Right lobe of liver (tissue), 4 donors: ENCODE results near the gene NLRC5.

Source experiments
- POLR2A ChIP-seq: fragments of 450-650 bp; IDR thresholded peaks from one replicate; pipeline ENCODE4 v1.6.1; 2017; ENCODE audit warnings: antibody characterized with exemption, mild to moderate bottlenecking
- TF ChIP-seq, protein P1 (sequence below), 4 donors: fragments of 200-600 bp in 3 of 4; fragments of 450-650 bp in 1 of 4; IDR thresholded peaks; one replicate each; pipeline versions ENCODE4 v1.5.1 to v1.8.0; 2016 to 2022; ENCODE audit warnings: antibody characterized with exemption in 4 of 4, mild to moderate bottlenecking in 2 of 4
- donor health status: DM: no; HTN: no; CAD: no.
- donor health status: DM: no; HTN: no; CAD: no.
- donor health status: DM: no; HTN: yes; CAD: no.

DNA sequence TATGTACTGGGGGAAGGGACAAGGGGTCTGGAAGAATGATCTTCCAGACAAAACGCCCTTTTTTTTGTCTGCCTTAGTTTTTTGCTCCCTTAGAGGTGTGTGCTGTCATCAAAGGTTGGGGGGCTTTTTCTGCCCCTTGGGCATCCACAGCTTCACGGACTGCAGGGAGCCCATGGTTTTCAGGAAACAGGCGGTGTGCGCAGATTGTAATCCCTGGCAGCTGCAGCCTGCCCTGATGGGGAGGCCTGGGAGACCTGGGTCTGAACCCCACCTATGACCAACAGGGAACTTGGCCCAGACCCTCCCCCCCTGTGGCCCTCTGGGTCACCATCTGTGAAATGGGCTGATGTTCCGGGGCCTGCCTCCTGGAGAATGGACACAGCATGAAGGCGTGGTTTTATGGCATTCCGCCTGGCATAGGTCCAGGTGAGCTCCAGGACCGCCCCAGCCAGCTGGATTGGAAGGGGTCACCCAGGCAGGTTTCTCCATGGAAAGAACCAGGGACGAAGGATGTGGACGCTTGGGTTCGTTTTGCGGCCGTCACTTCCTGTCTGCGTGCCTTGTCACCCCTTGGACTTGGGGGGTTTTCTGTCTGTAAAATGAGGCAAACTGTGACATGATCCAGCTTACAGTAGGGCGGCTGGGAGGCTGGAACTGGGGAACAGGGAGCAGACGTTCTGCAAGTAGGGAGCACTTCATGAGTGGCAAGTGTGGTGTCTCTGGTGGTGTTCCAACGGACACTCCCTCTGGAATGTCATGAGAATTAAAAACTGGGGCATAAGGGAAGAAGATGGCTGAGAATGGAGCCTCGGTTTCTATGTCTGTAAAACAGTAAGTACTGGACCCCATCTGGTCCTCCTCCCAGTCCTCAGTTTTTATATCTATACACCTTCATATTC, 104.6 kb downstream of the NLRC5 start:
- TF ChIP-seq, protein P1, sequence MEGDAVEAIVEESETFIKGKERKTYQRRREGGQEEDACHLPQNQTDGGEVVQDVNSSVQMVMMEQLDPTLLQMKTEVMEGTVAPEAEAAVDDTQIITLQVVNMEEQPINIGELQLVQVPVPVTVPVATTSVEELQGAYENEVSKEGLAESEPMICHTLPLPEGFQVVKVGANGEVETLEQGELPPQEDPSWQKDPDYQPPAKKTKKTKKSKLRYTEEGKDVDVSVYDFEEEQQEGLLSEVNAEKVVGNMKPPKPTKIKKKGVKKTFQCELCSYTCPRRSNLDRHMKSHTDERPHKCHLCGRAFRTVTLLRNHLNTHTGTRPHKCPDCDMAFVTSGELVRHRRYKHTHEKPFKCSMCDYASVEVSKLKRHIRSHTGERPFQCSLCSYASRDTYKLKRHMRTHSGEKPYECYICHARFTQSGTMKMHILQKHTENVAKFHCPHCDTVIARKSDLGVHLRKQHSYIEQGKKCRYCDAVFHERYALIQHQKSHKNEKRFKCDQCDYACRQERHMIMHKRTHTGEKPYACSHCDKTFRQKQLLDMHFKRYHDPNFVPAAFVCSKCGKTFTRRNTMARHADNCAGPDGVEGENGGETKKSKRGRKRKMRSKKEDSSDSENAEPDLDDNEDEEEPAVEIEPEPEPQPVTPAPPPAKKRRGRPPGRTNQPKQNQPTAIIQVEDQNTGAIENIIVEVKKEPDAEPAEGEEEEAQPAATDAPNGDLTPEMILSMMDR (IDR thresholded peaks at IDR 0.05): no peak
- TF ChIP-seq POLR2A: no peak
